ENCODE results near the gene CYP46A1.

GRCh38 chr14:99749142-99749541, 65.0 kb downstream of the CYP46A1 start:
- TF ChIP-seq CTCF (IDR thresholded peaks at IDR 0.05), result peak; percentile 45
- no peak for TF ChIP-seq EZH2phosphoT487 (IDR thresholded peaks at IDR 0.05)
- no peak for TF ChIP-seq EZH2 (IDR thresholded peaks at IDR 0.05)

All from neural progenitor cell (in vitro differentiated cells).